Left renal cortex interstitium (tissue), 4 donors: ENCODE measurements around the gene WDR72. TPM values are rescaled to one million over a fixed set of nuclear protein-coding genes. Genes with fewer than 3 reads are reported as not detected.
"Not testable (repeated sequence)": the region's sequence is repeated elsewhere in the genome, so short reads cannot be mapped to it uniquely, and the experiment has no call there.

Experiments
- DNase-seq, 4 donors: peaks; one replicate each; pipeline ENCODE4 v3.0.0-alpha.2; 2013; ENCODE audit warnings: low read depth in 4 of 4, low spot score in 2 of 4, missing footprints in 1 of 4
- polyA plus RNA-seq, 4 donors: library from polyadenylated mRNA; unstranded; fragments of 120-200 nt; gene quantifications; one replicate each; pipeline ENCODE4 v1.2.1, GENCODE V29; 2013; ENCODE audit not compliant: insufficient read length in 4 of 4

WDR72 gene
- polyA plus RNA-seq, result 10 to 100 TPM; 55.0 to 94.0 (median 60.2) TPM

DNA sequence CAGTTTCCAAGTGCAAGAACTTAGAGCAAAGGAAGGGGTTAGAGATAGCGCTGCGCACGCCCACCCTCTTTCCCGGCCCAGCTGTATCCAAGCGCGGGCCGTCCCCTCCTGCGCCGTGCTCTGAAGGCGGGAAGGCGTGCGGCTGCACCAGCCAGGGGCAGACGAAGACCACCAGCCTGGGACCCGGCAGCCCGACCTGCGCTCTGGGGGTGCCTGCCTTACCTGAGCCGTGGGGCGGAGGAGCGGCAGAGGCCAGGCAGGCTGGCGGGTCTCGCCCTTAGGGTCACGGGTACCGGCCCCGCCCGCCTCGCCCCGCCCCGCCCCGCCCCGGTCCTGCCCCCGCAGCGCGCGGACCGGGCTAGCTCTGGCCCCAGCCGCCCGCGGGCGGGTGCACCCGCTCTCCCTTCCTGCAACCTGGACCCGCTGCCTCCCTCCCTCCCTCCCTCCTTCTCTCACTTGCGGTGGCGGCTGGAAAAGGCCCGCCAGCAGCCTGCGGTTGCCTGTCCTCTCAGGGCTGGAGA, at the start of gene WDR72:
WDR72 (minus strand) TSS at position 253 of the 521 bp plus-strand sequence. CDS start 26,514 bp downstream, outside the sequence.
- DNase-seq, result no peak

DNA sequence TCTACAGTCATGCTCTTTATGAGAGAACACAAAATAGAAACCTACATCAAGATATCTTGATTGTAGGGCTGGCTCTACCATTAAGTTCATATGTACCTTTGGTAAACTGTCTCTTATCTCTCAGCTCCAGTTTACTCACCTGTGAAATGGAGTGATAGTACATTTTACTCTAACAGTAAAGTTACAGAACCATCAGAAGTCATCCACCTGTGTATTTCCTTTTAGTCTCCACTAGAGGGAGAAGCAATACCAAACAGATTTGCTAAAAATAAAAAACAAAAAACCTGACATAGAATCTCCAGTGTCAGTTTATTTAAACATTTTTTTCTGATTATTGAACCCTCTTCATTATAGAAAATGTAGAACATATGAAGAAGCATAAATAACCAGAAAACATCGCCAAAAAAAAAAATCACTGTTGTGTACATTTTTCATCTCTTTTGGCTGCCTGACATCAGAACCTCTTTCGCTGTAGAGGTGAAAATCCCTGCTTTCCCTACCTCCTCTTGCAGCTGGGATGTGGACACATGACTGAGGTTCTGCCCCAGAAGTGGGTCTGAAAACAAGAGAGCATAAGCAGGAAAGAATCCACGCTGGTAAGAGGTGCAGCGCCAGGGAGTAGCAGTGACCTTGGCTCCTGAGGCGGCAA, 48.7 kb upstream of the WDR72 start:
- no peak for DNase-seq

- DNase-seq, result no peak
Measured at GRCh38 chr15:53807501-53807900, 48.0 kb upstream of the WDR72 start.

DNA sequence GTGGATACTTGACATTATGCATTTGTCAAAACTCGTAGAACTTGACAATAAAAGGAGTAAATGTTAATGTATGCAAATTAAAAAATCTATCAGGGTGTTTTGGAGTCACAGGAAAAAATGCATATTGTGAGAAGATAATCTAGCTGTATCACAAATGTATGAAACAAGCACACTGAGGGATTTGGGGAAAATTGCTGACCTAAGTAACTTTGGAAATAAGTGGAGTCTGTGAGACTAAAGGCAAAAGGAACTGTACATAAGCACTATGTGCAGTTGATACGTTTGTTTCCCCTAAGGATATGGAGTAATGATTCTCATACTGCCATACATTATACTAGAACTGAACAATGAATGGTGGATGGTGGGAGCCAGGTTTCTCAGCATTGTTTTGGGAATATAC, 43.2 kb upstream of the WDR72 start:
- no peak for DNase-seq

- DNase-seq, result no peak
Measured at GRCh38 chr15:53791581-53791980, 32.1 kb upstream of the WDR72 start.

- DNase-seq, result no peak
Measured at GRCh38 chr15:53789654-53790375, 30.4 kb upstream of the WDR72 start.

- no peak for DNase-seq
Measured at GRCh38 chr15:53786401-53786800, 26.9 kb upstream of the WDR72 start.

GRCh38 chr15:53785241-53785640, 25.8 kb upstream of the WDR72 start:
- DNase-seq, result not testable (repeated sequence)

DNA sequence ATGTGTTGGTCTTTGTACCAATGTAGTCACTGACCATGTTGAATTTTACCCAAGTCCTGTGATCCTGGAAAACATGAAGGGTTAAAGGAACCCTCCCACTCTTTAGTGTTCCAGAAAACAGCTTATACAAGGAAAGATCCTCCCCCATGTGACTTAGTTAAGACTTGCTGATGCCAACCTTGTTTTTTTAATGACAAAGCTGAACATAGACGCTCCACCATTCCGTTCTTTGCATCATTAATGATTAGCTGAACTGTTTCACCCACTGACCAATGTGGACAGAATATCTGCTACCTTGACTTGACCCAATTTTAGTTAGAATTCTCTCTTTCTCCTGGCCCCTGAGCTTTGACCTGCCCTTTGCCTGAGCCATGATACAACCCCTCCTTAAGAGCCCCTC, 3.5 kb upstream of the WDR72 start:
- DNase-seq, result no peak

- DNase-seq, result no peak
Measured at GRCh38 chr15:53758412-53758811, 1.1 kb downstream of the WDR72 start.

GRCh38 chr15:53757906-53758305, 1.6 kb downstream of the WDR72 start:
- no peak for DNase-seq

DNA sequence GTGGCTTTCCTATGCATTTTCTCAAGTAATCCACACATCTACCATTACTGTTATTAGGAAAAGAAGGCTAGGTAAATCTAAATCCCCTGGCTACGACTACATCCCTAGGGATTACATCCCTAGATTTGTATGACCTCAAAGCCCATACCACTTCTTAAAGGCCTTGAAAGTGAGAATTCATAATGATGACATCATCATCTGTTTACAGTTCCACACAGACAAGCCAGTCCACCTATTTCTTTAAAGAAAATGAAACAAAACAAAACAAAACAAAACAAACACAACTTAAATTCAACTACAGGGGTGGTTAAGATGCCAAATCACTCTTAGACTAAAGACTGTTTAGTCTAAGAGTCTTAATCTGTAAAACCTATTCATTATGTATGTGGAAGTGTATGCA, 5.7 kb downstream of the WDR72 start:
- no peak for DNase-seq

DNA sequence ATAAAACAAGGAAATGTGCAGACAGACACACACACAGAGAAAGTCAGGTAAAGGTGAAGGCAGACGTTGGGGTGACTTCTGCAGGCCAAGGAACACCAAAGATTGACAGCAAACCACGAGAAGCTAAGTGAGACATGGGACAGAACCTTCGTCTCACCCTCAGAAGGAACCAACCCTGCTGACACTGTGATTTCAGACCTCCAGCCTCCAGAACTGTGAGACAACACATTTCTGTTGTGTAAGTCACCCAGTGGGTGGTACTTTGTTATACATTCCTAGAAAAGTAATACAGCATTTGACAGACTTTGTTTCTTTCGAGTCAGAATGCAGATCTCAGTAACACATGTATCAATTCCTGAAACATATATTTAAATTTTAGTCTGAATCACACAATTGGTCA, 7.1 kb downstream of the WDR72 start:
- DNase-seq, result no peak

DNA sequence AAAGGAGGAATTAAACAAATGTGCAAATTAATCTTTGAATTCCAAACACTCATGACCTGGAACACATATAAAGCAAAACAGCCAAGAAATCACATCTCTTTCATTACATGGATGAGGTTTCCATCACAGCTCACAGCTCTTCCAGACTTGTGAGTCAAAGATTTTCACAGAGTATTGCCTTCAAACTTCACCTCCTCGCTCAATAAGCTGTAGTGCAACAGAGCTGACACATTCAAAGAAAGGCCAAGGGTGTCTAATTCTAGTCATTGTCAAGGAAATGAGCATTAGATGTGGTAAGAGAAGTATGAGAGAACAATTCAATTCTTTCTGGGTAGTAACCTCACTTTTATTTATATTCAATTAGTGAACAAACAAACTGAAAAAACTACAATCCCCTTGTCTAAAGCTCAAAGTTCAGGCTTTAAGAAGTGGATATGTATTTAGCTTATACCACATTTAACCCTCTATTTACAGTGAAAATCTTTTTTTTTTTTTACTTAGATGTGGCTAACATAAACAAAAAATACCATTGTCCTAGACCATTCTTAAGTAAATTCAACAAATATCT, 11.9 kb downstream of the WDR72 start:
- DNase-seq, result no peak

GRCh38 chr15:53746101-53746500, 13.4 kb downstream of the WDR72 start:
- no peak for DNase-seq

GRCh38 chr15:53739651-53740050, 19.8 kb downstream of the WDR72 start:
- DNase-seq, result no peak

GRCh38 chr15:53739187-53739586, 20.3 kb downstream of the WDR72 start:
- DNase-seq, result no peak

- no peak for DNase-seq
Measured at GRCh38 chr15:53721334-53722087, 38.0 kb downstream of the WDR72 start.

GRCh38 chr15:53716909-53717876, 42.3 kb downstream of the WDR72 start:
- no peak for DNase-seq

DNA sequence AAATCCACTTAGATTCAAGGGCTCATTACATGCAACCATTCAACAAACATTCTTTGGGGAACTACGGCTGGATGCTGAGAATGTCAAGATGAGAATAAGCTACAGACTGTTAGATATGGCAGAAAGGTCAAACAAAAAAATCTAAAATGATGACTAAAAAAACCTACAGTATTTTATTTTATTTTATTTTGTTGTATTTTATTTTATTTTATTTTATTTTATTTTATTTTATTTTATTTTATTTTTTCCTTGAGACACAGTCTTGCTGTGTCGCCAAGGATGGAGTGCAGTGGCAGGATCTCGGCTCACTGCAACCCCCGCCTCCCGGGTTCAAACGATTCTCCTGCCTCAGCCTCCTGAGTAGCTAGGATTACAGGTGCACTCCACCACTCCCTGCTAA, 46.2 kb downstream of the WDR72 start:
- no peak for DNase-seq
